Measurements from ENCODE around the gene HOXA7. TPM values are rescaled to one million over a fixed set of nuclear protein-coding genes. Genes with fewer than 3 reads are reported as not detected.

The HOXA7 gene
- total RNA-seq, 2 donors from 2014 or later, result 0.26 to 0.66 TPM

GRCh38 chr7:27122077-27122910, 34.2 kb downstream of the HOXA7 start:
- no peak for DNase-seq

GRCh38 chr7:27121684-27122076, 34.8 kb downstream of the HOXA7 start:
- intact Hi-C loops (cut with DNase I), result no loop called here
- Histone ChIP-seq H3K4me3 (no peak overlapping the region), H3K27ac (peak overlapping the region in 1 of 4 donors; percentile 31), H3K27me3 (peaks cover 0 to 51% of the 10 kb centered on the region in 2 donors), H3K36me3 (replicated peaks in 1 of 2; ENCODE audit: insufficient read depth in 1 of 2, low read depth in 2 of 2) (no peaks in the 10 kb centered on the region), H3K9me3 (no peaks in the 10 kb centered on the region), H3K4me1 (peaks cover 7% of the 10 kb centered on the region)
- 39 to 45% methylated on average over 7 of the region's 7 CpGs for WGBS, 2 donors
- no peak for DNase-seq
- TF ChIP-seq CTCF (IDR thresholded peaks at IDR 0.05) (no peak), POLR2A (IDR thresholded peaks at IDR 0.05) (no peak)
- ATAC-seq, result no peak

More at GRCh38 chr7:27122077-27122910, 34.2 kb downstream of the HOXA7 start:
- no peak for TF ChIP-seq POLR2A (IDR thresholded peaks at IDR 0.05)
- TF ChIP-seq CTCF (IDR thresholded peaks at IDR 0.05), result no peak
- no peaks in the 10 kb centered on the region for H3K9me3 ChIP-seq
- no peak for ATAC-seq
- peaks cover 7% of the 10 kb centered on the region for H3K4me1 ChIP-seq
- WGBS, 2 donors, result 18 to 22% methylated on average over 37 to 42 of the region's 42 CpGs
- H3K27me3 ChIP-seq, result peaks cover 0 to 51% of the 10 kb centered on the region in 2 donors
- intact Hi-C loops (cut with DNase I), result no loop called here
- peak overlapping the region in 1 of 4 donors; percentile 31 for H3K27ac ChIP-seq
- no peaks in the 10 kb centered on the region for H3K36me3 ChIP-seq (replicated peaks in 1 of 2; ENCODE audit: insufficient read depth in 1 of 2, low read depth in 2 of 2)
- no peak overlapping the region for H3K4me3 ChIP-seq

GRCh38 chr7:27119412-27119911, 37.0 kb downstream of the HOXA7 start:
- 29 to 48% methylated on average over 1 of the region's 1 CpG for WGBS, 2 donors
- intact Hi-C loops (cut with DNase I), result no loop called here
- no peak for TF ChIP-seq CTCF (IDR thresholded peaks at IDR 0.05)
- no peak for TF ChIP-seq POLR2A (IDR thresholded peaks at IDR 0.05)
- H3K27ac ChIP-seq, result no peak overlapping the region
- peaks cover 15% of the 10 kb centered on the region for H3K4me1 ChIP-seq
- H3K36me3 ChIP-seq (replicated peaks in 1 of 2; ENCODE audit: insufficient read depth in 1 of 2, low read depth in 2 of 2), result no peaks in the 10 kb centered on the region
- no peak for DNase-seq
- H3K9me3 ChIP-seq, result no peaks in the 10 kb centered on the region
- no peak for ATAC-seq
- H3K27me3 ChIP-seq, result peaks cover 5 to 50% of the 10 kb centered on the region in 2 donors
- no peak overlapping the region for H3K4me3 ChIP-seq

- WGBS, 2 donors, result 33 to 42% methylated on average over 3 of the region's 3 CpGs
- H3K27me3 ChIP-seq, result peaks cover 5 to 45% of the 10 kb centered on the region in 2 donors
- H3K4me1 ChIP-seq, result peaks cover 15% of the 10 kb centered on the region
- H3K27ac ChIP-seq, result peak overlapping the region in 2 of 4 donors; percentile 7 to 42
- TF ChIP-seq CTCF (IDR thresholded peaks at IDR 0.05) (no peak), POLR2A (IDR thresholded peaks at IDR 0.05) (no peak)
- ATAC-seq (no peak), DNase-seq (no peak)
- no peaks in the 10 kb centered on the region for H3K36me3 ChIP-seq (replicated peaks in 1 of 2; ENCODE audit: insufficient read depth in 1 of 2, low read depth in 2 of 2)
- intact Hi-C loops (cut with DNase I), result no loop called here
- no peaks in the 10 kb centered on the region for H3K9me3 ChIP-seq
- no peak overlapping the region for H3K4me3 ChIP-seq
Measured at GRCh38 chr7:27118580-27118979, 37.9 kb downstream of the HOXA7 start.
